ENCODE measurements around the gene ENTPD3. TPM values are rescaled to one million over a fixed set of nuclear protein-coding genes. Genes with fewer than 3 reads are reported as not detected.

Gene ENTPD3
- total and polyA plus RNA-seq, 2 of the 8 experiments (the other 6 are each of a cell fraction or from before 2014, with no cell fraction given) = 0.60 to 1.0 TPM

GRCh38 chr3:40450438-40450837, 63.5 kb downstream of the ENTPD3 start:
- Histone ChIP-seq H3K9me3 (ENCODE audit: insufficient read depth in 2 of 2, low read depth in 1 of 2, low read length in 1 of 2) (no peaks in the 10 kb centered on the region), H2BK120ac (replicated peaks; ENCODE audit: low read depth, low read length) (no peak overlapping the region), H3K4ac (replicated peaks; ENCODE audit: insufficient read length, low read depth, low read length) (no peak overlapping the region), H4K91ac (replicated peaks; ENCODE audit: insufficient read length, low read length) (no peak overlapping the region), H3K4me1 (replicated peaks in 1 of 4; ENCODE audit: control insufficient read depth in 3 of 4, insufficient read depth in 4 of 4, low read length in 3 of 4) (no peaks in the 10 kb centered on the region), H3K4me2 (ENCODE audit: insufficient read depth in 1 of 2, low read depth in 2 of 2, low read length in 2 of 2) (no peak overlapping the region), H3K56ac (replicated peaks; ENCODE audit: insufficient read length, low read depth, low read length) (no peak overlapping the region), H3K4me3 (ENCODE audit: extremely low read depth in 1 of 4, insufficient read depth in 2 of 4, low read depth in 3 of 4, low read length in 4 of 4) (no peak overlapping the region), H4K20me1 (replicated peaks in 1 of 2; ENCODE audit: control insufficient read depth in 1 of 2, insufficient read depth in 2 of 2, low read length in 2 of 2) (no peaks in the 10 kb centered on the region), H2BK20ac (ENCODE audit: low read length) (no peak overlapping the region), H4K5ac (ENCODE audit: insufficient read length, low read depth, low read length) (no peak overlapping the region), H3K36me3 (ENCODE audit: control insufficient read depth in 2 of 4, insufficient read depth in 4 of 4, low read length in 3 of 4) (no peaks in the 10 kb centered on the region), H3K23ac (ENCODE audit: insufficient read length) (no peak overlapping the region), H3K79me1 (ENCODE audit: low read depth, low read length) (no peaks in the 10 kb centered on the region), H4K8ac (ENCODE audit: extremely low read depth, insufficient read depth, low read length) (no peak overlapping the region), H3K9ac (replicated peaks in 1 of 4; ENCODE audit: extremely low read depth in 1 of 4, low read depth in 3 of 4, low read length in 3 of 4) (no peak overlapping the region), H2BK5ac (ENCODE audit: low read depth, low read length) (no peak overlapping the region), H2BK15ac (ENCODE audit: low read length) (no peak overlapping the region; the same call in 1 of the 2 replicates), H2AFZ (ENCODE audit: low read length) (no peak overlapping the region), H2AK5ac (ENCODE audit: low read depth, low read length) (no peak overlapping the region), H3K23me2 (ENCODE audit: low read depth, low read length) (peaks cover 6% of the 10 kb centered on the region), H2BK12ac (ENCODE audit: low read depth, low read length) (no peak overlapping the region), H3K27me3 (replicated peaks in 1 of 4; ENCODE audit: control insufficient read depth in 3 of 4, extremely low read depth in 1 of 4, insufficient read depth in 3 of 4, low read length in 3 of 4) (no peaks in the 10 kb centered on the region), H3K79me2 (ENCODE audit: control insufficient read depth in 1 of 2, insufficient read depth in 2 of 2, low read length in 2 of 2) (no peaks in the 10 kb centered on the region), H3K27ac (ENCODE audit: low read depth, low read length) (no peak overlapping the region), H3K18ac (ENCODE audit: extremely low read depth, low read length) (no peak overlapping the region), H3K14ac (ENCODE audit: insufficient read length) (no peak overlapping the region)
- FAIRE-seq (no peak), DNase-seq (ENCODE audit: low read depth in 1 of 2, low spot score in 2 of 2) (no peak)
- POLR2A ChIA-PET (ENCODE audit: partially characterized antibody) = interaction anchor here (0.6 to 5.7 kb wide), 2 partner anchors 14 to 21 kb away, joined by 3 to 50 read pairs; no protein-coding TSS in a partner anchor
- TF ChIP-seq BCL11A (IDR thresholded peaks at IDR 0.05; ENCODE audit: low read depth in 2 of 2, low read length in 2 of 2) (no peak), RFX5 (IDR thresholded peaks at IDR 0.05; ENCODE audit: borderline replicate concordance, low read depth, low read length) (no peak), RAD21 (IDR thresholded peaks at IDR 0.05 in 1 of 2, conservative IDR thresholded peaks at IDR 0.05 in 1 of 2; ENCODE audit: low read depth in 2 of 2, low read length in 2 of 2) (no peak), EP300 (IDR thresholded peaks at IDR 0.05; ENCODE audit: borderline replicate concordance in 1 of 2, low read depth in 2 of 2, low read length in 2 of 2) (no peak), CHD2 (IDR thresholded peaks at IDR 0.05; ENCODE audit: low read length) (no peak), POLR2AphosphoS5 (IDR thresholded peaks at IDR 0.05; ENCODE audit: low read depth, low read length) (no peak), BACH1 (IDR thresholded peaks at IDR 0.05; ENCODE audit: low read length) (no peak)
- CTCF ChIA-PET (ENCODE audit: partially characterized antibody) = interaction anchor here (0.7 to 1.2 kb wide), 2 partner anchors 21 to 131 kb away, joined by 3 to 5 read pairs; no protein-coding TSS in a partner anchor
- WGBS, 2 experiments (ENCODE audit: extremely low coverage in 1 of 2, insufficient coverage in 1 of 2, insufficient read length in 1 of 2, insufficient replicate concordance in 2 of 2, low coverage in 1 of 2, low lambda C conversion rate in 2 of 2, missing lambda C conversion rate in 1 of 2) = 86% methylated on average over 2 of the region's 2 CpGs; no CpG with 5 or more reads in 1 of the 2 experiments
